D721Med (cell line): ENCODE measurements around the gene FAP.

ENCODE experiments used
- DNase-seq: peaks from one replicate; pipeline ENCODE4 v3.0.0; 2011; ENCODE audit warnings: low spot score; ENCODE audit not compliant: insufficient read length
- FAIRE-seq: peaks from 2 replicates; lab custom pipeline; 2011; peaks lifted over from hg19 to GRCh38; lab: Jason Lieb, UNC
- TF ChIP-seq, protein P1 (sequence below): IDR thresholded peaks from 2 replicates; pipeline ENCODE4 v1.5.1; 2012; ENCODE audit warnings: mild to moderate bottlenecking, control low read depth; ENCODE audit not compliant: insufficient read depth; ENCODE audit errors: missing control alignments

Gene FAP

GRCh38 chr2:162212366-162212765 is 30.9 kb downstream of the FAP start:
- no peak for FAIRE-seq
- TF ChIP-seq, protein P1, sequence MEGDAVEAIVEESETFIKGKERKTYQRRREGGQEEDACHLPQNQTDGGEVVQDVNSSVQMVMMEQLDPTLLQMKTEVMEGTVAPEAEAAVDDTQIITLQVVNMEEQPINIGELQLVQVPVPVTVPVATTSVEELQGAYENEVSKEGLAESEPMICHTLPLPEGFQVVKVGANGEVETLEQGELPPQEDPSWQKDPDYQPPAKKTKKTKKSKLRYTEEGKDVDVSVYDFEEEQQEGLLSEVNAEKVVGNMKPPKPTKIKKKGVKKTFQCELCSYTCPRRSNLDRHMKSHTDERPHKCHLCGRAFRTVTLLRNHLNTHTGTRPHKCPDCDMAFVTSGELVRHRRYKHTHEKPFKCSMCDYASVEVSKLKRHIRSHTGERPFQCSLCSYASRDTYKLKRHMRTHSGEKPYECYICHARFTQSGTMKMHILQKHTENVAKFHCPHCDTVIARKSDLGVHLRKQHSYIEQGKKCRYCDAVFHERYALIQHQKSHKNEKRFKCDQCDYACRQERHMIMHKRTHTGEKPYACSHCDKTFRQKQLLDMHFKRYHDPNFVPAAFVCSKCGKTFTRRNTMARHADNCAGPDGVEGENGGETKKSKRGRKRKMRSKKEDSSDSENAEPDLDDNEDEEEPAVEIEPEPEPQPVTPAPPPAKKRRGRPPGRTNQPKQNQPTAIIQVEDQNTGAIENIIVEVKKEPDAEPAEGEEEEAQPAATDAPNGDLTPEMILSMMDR: no peak
- DNase-seq: no peak

- FAIRE-seq: no peak
- no peak for DNase-seq
- TF ChIP-seq, protein P1: no peak
Observed at GRCh38 chr2:162211732-162212131, 31.5 kb downstream of the FAP start.

DNA sequence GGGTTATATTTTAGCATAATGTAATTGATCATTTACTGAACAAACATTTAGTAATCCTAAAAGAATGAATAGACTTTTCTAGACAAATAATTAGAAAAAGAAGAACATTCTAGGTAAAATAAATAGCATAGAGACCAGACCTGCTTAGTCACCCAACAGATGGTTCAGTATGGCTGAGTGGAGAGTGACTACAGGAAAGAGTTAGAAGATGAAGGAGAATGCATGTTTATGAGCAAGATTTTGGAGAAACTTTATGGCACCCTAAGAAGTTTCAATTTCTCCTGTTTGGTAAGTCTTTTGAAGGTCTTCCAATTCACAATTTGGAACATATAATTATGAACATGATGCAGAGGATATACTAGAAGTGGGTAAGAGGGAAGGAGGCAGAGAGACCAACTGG is 32.9 kb downstream of the FAP start:
- TF ChIP-seq, protein P1: no peak
- DNase-seq: no peak
- FAIRE-seq: no peak

DNA sequence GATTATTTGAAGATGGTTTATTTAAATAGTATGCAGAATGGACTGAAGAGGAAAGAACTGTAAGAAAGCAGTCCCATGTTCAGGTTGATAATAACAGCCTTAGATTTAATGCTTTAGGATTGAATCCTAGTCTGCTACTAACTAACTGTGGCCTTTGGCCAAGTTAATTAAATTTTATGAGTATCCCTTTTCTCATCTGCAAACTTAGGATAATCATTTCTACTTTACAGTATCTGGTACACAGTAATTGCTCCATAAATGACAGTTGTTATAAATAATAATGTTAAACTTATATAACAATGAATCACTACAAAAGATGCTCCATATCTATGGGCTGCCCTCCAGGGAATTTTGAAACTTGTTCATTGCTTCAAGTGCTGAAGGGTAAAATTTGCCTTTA is 41.0 kb downstream of the FAP start:
- TF ChIP-seq, protein P1: no peak
- DNase-seq: no peak
- FAIRE-seq: no peak

GRCh38 chr2:162200636-162201035 is 42.6 kb downstream of the FAP start:
- DNase-seq (no peak), FAIRE-seq (no peak)
- TF ChIP-seq, protein P1: no peak

DNA sequence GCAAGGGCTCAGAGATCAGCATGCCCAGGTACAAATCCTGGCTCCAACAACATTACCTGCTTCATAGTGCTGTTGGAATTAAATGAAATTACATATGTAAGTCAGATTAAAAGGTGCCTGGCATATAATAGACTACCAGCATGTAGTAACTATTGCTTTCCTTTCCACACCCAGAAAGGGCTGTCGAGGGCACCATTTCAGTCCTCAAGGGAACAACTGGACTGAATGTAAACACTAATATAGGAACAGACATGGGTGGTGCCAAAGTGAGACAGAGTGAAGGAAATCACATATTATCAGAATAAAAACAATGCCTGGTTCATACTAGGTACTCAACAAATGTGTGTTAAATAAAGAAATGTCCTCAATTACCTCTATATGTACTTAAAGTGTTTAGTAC is 43.3 kb downstream of the FAP start:
- TF ChIP-seq, protein P1: no peak
- FAIRE-seq: no peak
- DNase-seq: no peak

DNA sequence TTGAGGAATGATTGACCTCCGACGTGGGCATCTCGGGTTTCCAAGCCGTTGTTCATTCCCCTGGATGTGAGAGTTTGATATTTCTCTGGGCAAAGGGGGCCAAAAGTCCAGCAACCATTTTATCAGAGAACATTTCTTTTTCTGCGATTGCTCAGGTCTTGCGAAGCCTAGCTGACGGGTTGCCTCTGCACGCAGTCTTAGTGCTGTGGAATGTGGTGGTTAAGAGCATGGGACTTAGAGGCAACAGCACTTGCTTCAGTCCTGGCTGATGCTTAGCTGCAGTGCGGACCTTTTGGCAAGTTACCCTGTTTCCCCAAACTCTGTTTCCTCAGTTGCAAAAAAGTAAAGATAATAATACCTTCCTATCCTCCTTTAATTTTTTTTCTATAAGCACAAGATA is 45.0 kb downstream of the FAP start:
- FAIRE-seq (no peak), DNase-seq (no peak)
- TF ChIP-seq, protein P1: no peak
